Hepatocyte (in vitro differentiated cells): ENCODE measurements around the gene SEMA5B.

Experiments used
- CTCF ChIP-seq: fragments of 200-600 bp; sonication (generic); IDR thresholded peaks from 2 replicates; pipeline ENCODE4 v1.5.1; 2016; ENCODE audit warnings: antibody characterized with exemption, mild to moderate bottlenecking; ENCODE audit not compliant: poor library complexity
- EZH2 ChIP-seq: fragments of 200-600 bp; sonication (generic); IDR thresholded peaks from 2 replicates; pipeline ENCODE4 v1.6.1; 2016; ENCODE audit warnings: antibody characterized with exemption, mild to moderate bottlenecking, borderline replicate concordance
- EZH2phosphoT487 ChIP-seq: fragments of 200-600 bp; sonication (generic); IDR thresholded peaks from one replicate; pipeline ENCODE4 v1.6.1; 2018; ENCODE audit warnings: antibody characterized with exemption, mild to moderate bottlenecking, low read depth, moderate library complexity; ENCODE audit not compliant: unreplicated experiment, severe bottlenecking

DNA sequence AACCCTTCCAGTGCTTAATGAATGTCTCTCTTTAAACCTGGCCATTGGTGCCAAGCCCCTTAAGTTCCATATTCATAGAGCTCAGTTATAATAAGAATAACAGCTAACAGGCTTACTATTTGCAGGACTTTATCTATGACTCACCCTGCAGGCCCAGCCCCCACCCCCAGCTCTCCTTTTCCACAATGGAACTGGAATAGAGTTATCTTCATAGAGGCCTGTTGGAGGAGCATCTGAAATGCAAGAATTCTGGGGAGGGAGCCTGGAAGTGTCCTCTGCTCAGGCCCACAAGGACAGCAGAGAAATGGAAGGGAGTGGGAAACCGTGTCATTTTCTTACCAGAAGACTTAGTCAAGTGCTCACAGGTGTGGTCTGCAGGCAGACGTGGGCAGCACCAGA, 52.8 kb downstream of the SEMA5B start:
- TF ChIP-seq EZH2 = no peak
- no peak for TF ChIP-seq CTCF
- no peak for TF ChIP-seq EZH2phosphoT487
